GM04503 (cell line): ENCODE data around the gene RBKS.

Experiments
- DNase-seq: peaks from one replicate; pipeline ENCODE4 v3.0.0-alpha.2; 2012; ENCODE audit warnings: low read depth

The RBKS gene

GRCh38 chr2:27831279-27832050, 58.7 kb downstream of the RBKS start:
- DNase-seq, result no peak

GRCh38 chr2:27830656-27831055, 59.5 kb downstream of the RBKS start:
- no peak for DNase-seq

GRCh38 chr2:27829791-27830190, 60.4 kb downstream of the RBKS start:
- no peak for DNase-seq

GRCh38 chr2:27828305-27828704, 61.9 kb downstream of the RBKS start:
- no peak for DNase-seq

- no peak for DNase-seq
Measured at GRCh38 chr2:27824401-27824800, 65.8 kb downstream of the RBKS start.

GRCh38 chr2:27823569-27823968, 66.6 kb downstream of the RBKS start:
- no peak for DNase-seq

GRCh38 chr2:27823135-27823534, 67.1 kb downstream of the RBKS start:
- no peak for DNase-seq

GRCh38 chr2:27822049-27822448, 68.1 kb downstream of the RBKS start:
- DNase-seq, result no peak

- no peak for DNase-seq
Measured at GRCh38 chr2:27815860-27816438, 74.2 kb downstream of the RBKS start.

GRCh38 chr2:27814758-27815157, 75.4 kb downstream of the RBKS start:
- DNase-seq, result no peak

- no peak for DNase-seq
Measured at GRCh38 chr2:27811768-27812167, 78.4 kb downstream of the RBKS start.

GRCh38 chr2:27810455-27810854, 79.7 kb downstream of the RBKS start:
- DNase-seq, result no peak

- DNase-seq, result peak; percentile 50
Measured at GRCh38 chr2:27809761-27810241, 80.4 kb downstream of the RBKS start.

GRCh38 chr2:27808984-27809383, 81.2 kb downstream of the RBKS start:
- DNase-seq, result no peak

- no peak for DNase-seq
Measured at GRCh38 chr2:27808418-27808817, 81.8 kb downstream of the RBKS start.

GRCh38 chr2:27807476-27807875, 82.7 kb downstream of the RBKS start:
- DNase-seq, result no peak

- DNase-seq, result no peak
Measured at GRCh38 chr2:27806311-27807059, 83.7 kb downstream of the RBKS start.

GRCh38 chr2:27805180-27805579, 85.0 kb downstream of the RBKS start:
- no peak for DNase-seq

GRCh38 chr2:27804146-27804545, 86.0 kb downstream of the RBKS start:
- peak; percentile 43 for DNase-seq

GRCh38 chr2:27803046-27803445, 87.1 kb downstream of the RBKS start:
- no peak for DNase-seq

- DNase-seq, result no peak
Measured at GRCh38 chr2:27802547-27802946, 87.6 kb downstream of the RBKS start.

- no peak for DNase-seq
Measured at GRCh38 chr2:27800856-27801255, 89.3 kb downstream of the RBKS start.

- no peak for DNase-seq
Measured at GRCh38 chr2:27799646-27800010, 90.6 kb downstream of the RBKS start.
